ENCODE data around the gene MAPT.
"Not testable (repeated sequence)": the region's sequence is repeated elsewhere in the genome, so short reads cannot be mapped to it uniquely, and the experiment has no call there.

MAPT gene

GRCh38 chr17:45927247-45927646, 32.9 kb downstream of the MAPT start:
- no peak for DNase-seq (ENCODE audit: low read depth)

GRCh38 chr17:45929344-45929743, 35.0 kb downstream of the MAPT start:
- no peak for DNase-seq (ENCODE audit: low read depth)

- DNase-seq (ENCODE audit: low read depth), result no peak
Observed at GRCh38 chr17:45930420-45930951, 36.1 kb downstream of the MAPT start.

- no peak for DNase-seq (ENCODE audit: low read depth)
Observed at GRCh38 chr17:45931677-45932076, 37.3 kb downstream of the MAPT start.

- DNase-seq (ENCODE audit: low read depth), result no peak
Observed at GRCh38 chr17:45934044-45934979, 40.0 kb downstream of the MAPT start.

- no peak for DNase-seq (ENCODE audit: low read depth)
Observed at GRCh38 chr17:45935197-45935709, 40.9 kb downstream of the MAPT start.

GRCh38 chr17:45935710-45936509, 41.6 kb downstream of the MAPT start:
- DNase-seq (ENCODE audit: low read depth), result no peak

- no peak for DNase-seq (ENCODE audit: low read depth)
Observed at GRCh38 chr17:45936610-45937009, 42.3 kb downstream of the MAPT start.

GRCh38 chr17:45937186-45937585, 42.8 kb downstream of the MAPT start:
- DNase-seq (ENCODE audit: low read depth), result not testable (repeated sequence)

- no peak for DNase-seq (ENCODE audit: low read depth)
Observed at GRCh38 chr17:45939395-45939794, 45.0 kb downstream of the MAPT start.

- no peak for DNase-seq (ENCODE audit: low read depth)
Observed at GRCh38 chr17:45940293-45940692, 45.9 kb downstream of the MAPT start.

GRCh38 chr17:45940826-45941225, 46.5 kb downstream of the MAPT start:
- DNase-seq (ENCODE audit: low read depth), result no peak

- DNase-seq (ENCODE audit: low read depth), result no peak
Observed at GRCh38 chr17:45941395-45941794, 47.0 kb downstream of the MAPT start.

- no peak for DNase-seq (ENCODE audit: low read depth)
Observed at GRCh38 chr17:45942284-45942683, 47.9 kb downstream of the MAPT start.

- no peak for DNase-seq (ENCODE audit: low read depth)
Observed at GRCh38 chr17:45946841-45947256, 52.5 kb downstream of the MAPT start.

GRCh38 chr17:45948498-45948880, 54.1 kb downstream of the MAPT start:
- DNase-seq (ENCODE audit: low read depth), result no peak

GRCh38 chr17:45948881-45949624, 54.7 kb downstream of the MAPT start:
- peak; percentile 24 for DNase-seq (ENCODE audit: low read depth)

- DNase-seq (ENCODE audit: low read depth), result no peak
Observed at GRCh38 chr17:45949755-45950320, 55.5 kb downstream of the MAPT start.

GRCh38 chr17:45950888-45951287, 56.5 kb downstream of the MAPT start:
- no peak for DNase-seq (ENCODE audit: low read depth)

- DNase-seq (ENCODE audit: low read depth), result no peak
Observed at GRCh38 chr17:45951403-45951802, 57.0 kb downstream of the MAPT start.

- no peak for DNase-seq (ENCODE audit: low read depth)
Observed at GRCh38 chr17:45951941-45952340, 57.6 kb downstream of the MAPT start.

All from T follicular helper cell (primary cell).